ENCODE measurements around the gene MAFB. TPM values are rescaled to one million over a fixed set of nuclear protein-coding genes. Genes with fewer than 3 reads are reported as not detected.

The MAFB gene
- total RNA-seq, 1 experiment from 2014 or later, result 57.0 TPM

- ChIA-PET CTCF (no interaction called here), POLR2A (ENCODE audit: low non-redundant PET) (no interaction called here)
- Histone ChIP-seq H3K36me3 (ENCODE audit: insufficient read depth, low read length, poor library complexity, severe bottlenecking) (no peaks in the 10 kb centered on the region), H3K4me3 (ENCODE audit: low read depth, low read length, poor library complexity, severe bottlenecking) (no peak overlapping the region), H3K9me3 (ENCODE audit: low read depth, low read length, poor library complexity, severe bottlenecking) (no peaks in the 10 kb centered on the region), H3K27me3 (replicated peaks; ENCODE audit: insufficient read depth, low read depth, low read length, poor library complexity) (no peaks in the 10 kb centered on the region), H3K4me1 (ENCODE audit: insufficient read depth, low read length, poor library complexity, severe bottlenecking) (no peaks in the 10 kb centered on the region), H3K27ac (ENCODE audit: low read depth, low read length, poor library complexity, severe bottlenecking) (no peak overlapping the region)
- no peak for DNase-seq (ENCODE audit: low spot score)
- TF ChIP-seq EZH2 (IDR thresholded peaks at IDR 0.05; ENCODE audit: borderline replicate concordance, low read depth, low read length, poor library complexity, severe bottlenecking), result no peak
- no peak for TF ChIP-seq CTCF (conservative IDR thresholded peaks at IDR 0.05; ENCODE audit: low read depth, low read length)
- intact Hi-C loops (cut with micrococcal nuclease; ENCODE audit: unreplicated experiment), result no loop called here
- BruUV-seq (replicated peaks), result no TSS peak
Measured at GRCh38 chr20:40670253-40670652, 18.8 kb downstream of the MAFB start.

- Histone ChIP-seq H3K27me3 (replicated peaks; ENCODE audit: insufficient read depth, low read depth, low read length, poor library complexity) (no peaks in the 10 kb centered on the region), H3K36me3 (ENCODE audit: insufficient read depth, low read length, poor library complexity, severe bottlenecking) (no peaks in the 10 kb centered on the region), H3K4me1 (ENCODE audit: insufficient read depth, low read length, poor library complexity, severe bottlenecking) (no peaks in the 10 kb centered on the region), H3K4me3 (ENCODE audit: low read depth, low read length, poor library complexity, severe bottlenecking) (no peak overlapping the region), H3K9me3 (ENCODE audit: low read depth, low read length, poor library complexity, severe bottlenecking) (no peaks in the 10 kb centered on the region), H3K27ac (ENCODE audit: low read depth, low read length, poor library complexity, severe bottlenecking) (no peak overlapping the region)
- ChIA-PET POLR2A (ENCODE audit: low non-redundant PET) (no interaction called here), CTCF (no interaction called here)
- intact Hi-C loops (cut with micrococcal nuclease; ENCODE audit: unreplicated experiment), result no loop called here
- DNase-seq (ENCODE audit: low spot score), result no peak
- TF ChIP-seq CTCF (conservative IDR thresholded peaks at IDR 0.05; ENCODE audit: low read depth, low read length) (no peak), EZH2 (IDR thresholded peaks at IDR 0.05; ENCODE audit: borderline replicate concordance, low read depth, low read length, poor library complexity, severe bottlenecking) (no peak)
- no TSS peak for BruUV-seq (replicated peaks)
Measured at GRCh38 chr20:40669692-40670091, 19.3 kb downstream of the MAFB start.

GRCh38 chr20:40668449-40669228, 20.4 kb downstream of the MAFB start:
- intact Hi-C loops (cut with micrococcal nuclease; ENCODE audit: unreplicated experiment), result no loop called here
- no peaks in the 10 kb centered on the region for H3K9me3 ChIP-seq (ENCODE audit: low read depth, low read length, poor library complexity, severe bottlenecking)
- no peaks in the 10 kb centered on the region for H3K27me3 ChIP-seq (replicated peaks; ENCODE audit: insufficient read depth, low read depth, low read length, poor library complexity)
- ChIA-PET POLR2A (ENCODE audit: low non-redundant PET) (interaction anchor here (0.7 kb wide), 1 partner anchor 218 kb away, joined by 5 read pairs; no protein-coding TSS in a partner anchor), CTCF (no interaction called here)
- no peak for TF ChIP-seq CTCF (conservative IDR thresholded peaks at IDR 0.05; ENCODE audit: low read depth, low read length)
- TF ChIP-seq EZH2 (IDR thresholded peaks at IDR 0.05; ENCODE audit: borderline replicate concordance, low read depth, low read length, poor library complexity, severe bottlenecking), result no peak
- no peak overlapping the region for H3K4me3 ChIP-seq (ENCODE audit: low read depth, low read length, poor library complexity, severe bottlenecking)
- BruUV-seq (replicated peaks), result no TSS peak
- no peak for DNase-seq (ENCODE audit: low spot score)
- H3K27ac ChIP-seq (ENCODE audit: low read depth, low read length, poor library complexity, severe bottlenecking), result no peak overlapping the region
- H3K36me3 ChIP-seq (ENCODE audit: insufficient read depth, low read length, poor library complexity, severe bottlenecking), result no peaks in the 10 kb centered on the region
- H3K4me1 ChIP-seq (ENCODE audit: insufficient read depth, low read length, poor library complexity, severe bottlenecking), result no peaks in the 10 kb centered on the region

Data from A673 (cell line).